B cell (primary cell): ENCODE data around the gene SNRNP70. TPM values are rescaled to one million over a fixed set of nuclear protein-coding genes. Genes with fewer than 3 reads are reported as not detected.

Experiments used
- ATAC-seq: fragments of 200-7000 bp; cut with Tn5 transposase; one replicate; pipeline ENCODE4 v1.10.0; 2021; ENCODE audit warnings: low read depth, mild to moderate bottlenecking, moderate number of reproducible peaks, moderate library complexity
- CTCF ChIA-PET: fragments of 350-600 bp; sonication (Branson Sonifier 250); formaldehyde crosslinking; loops from one replicate; lab custom pipeline; 2021; ENCODE audit warnings: antibody characterized with exemption, inconsistent platforms; lab: Charles Lee
- POLR2A ChIA-PET: fragments of 350-600 bp; sonication (Branson Sonifier 250); formaldehyde crosslinking; loops from one replicate; lab custom pipeline; 2021; ENCODE audit warnings: antibody characterized with exemption; lab: Charles Lee
- DNase-seq: peaks from one replicate; pipeline ENCODE4 v3.0.0; 2013
- H2AFZ ChIP-seq: 2 replicates; pipeline ENCODE4 v1.6.1; 2012; ENCODE audit warnings: mild to moderate bottlenecking, low read depth, low read length; ENCODE audit not compliant: insufficient read depth, poor library complexity, severe bottlenecking
- H3K27ac ChIP-seq, 2 donors: 1 replicate in 1 of 2; 2 replicates in 1 of 2; pipeline ENCODE4 v1.5.1; 2012 to 2013; ENCODE audit warnings: low read length in 2 of 2, mild to moderate bottlenecking in 2 of 2, moderate library complexity in 1 of 2
- H3K27me3 ChIP-seq, 4 experiments: fragments of 200-600 bp in 1 of 4; sonication (generic) in 1 of 4; replicated peaks in 1 of 4; 1 replicate in 2 of 4; 2 replicates in 2 of 4; pipeline versions ENCODE4 v1.6.1 to v1.7.0; 2013 to 2016; ENCODE audit warnings: low read length in 3 of 4, mild to moderate bottlenecking in 2 of 4, mixed read lengths in 1 of 4, moderate library complexity in 1 of 4; ENCODE audit not compliant: insufficient read depth in 4 of 4, control insufficient read depth in 3 of 4; ENCODE audit errors: control extremely low read depth in 1 of 4
- H3K36me3 ChIP-seq, 2 experiments: replicated peaks in 1 of 2; 1 replicate in 1 of 2; 2 replicates in 1 of 2; pipeline versions ENCODE4 v1.6.1 to v1.7.1; 2013; ENCODE audit warnings: low read length in 1 of 2; ENCODE audit not compliant: insufficient read depth in 2 of 2, control insufficient read depth in 1 of 2; ENCODE audit errors: control extremely low read depth in 1 of 2, extremely low read depth in 1 of 2
- H3K4me1 ChIP-seq, 2 donors: fragments of 200-600 bp in 1 of 2; sonication (generic) in 1 of 2; 1 replicate in 1 of 2; 2 replicates in 1 of 2; pipeline versions ENCODE4 v1.5.1 to v1.6.1; 2013 to 2017; ENCODE audit warnings: low read length in 2 of 2; ENCODE audit not compliant: control insufficient read depth in 2 of 2, insufficient read depth in 2 of 2
- H3K4me2 ChIP-seq: replicated peaks from 2 replicates; pipeline ENCODE3; 2012; ENCODE audit warnings: mild to moderate bottlenecking, low read depth, low read length; ENCODE audit not compliant: poor library complexity, severe bottlenecking
- H3K4me3 ChIP-seq, 5 experiments: fragments of 200-600 bp in 1 of 5; sonication (generic) in 1 of 5; 1 replicate in 3 of 5; 2 replicates in 2 of 5; pipeline versions ENCODE4 v1.5.1 to v1.7.0; 2011 to 2016; ENCODE audit warnings: low read length in 4 of 5, mild to moderate bottlenecking in 4 of 5, low read depth in 2 of 5, control low read depth in 1 of 5, moderate library complexity in 1 of 5; ENCODE audit not compliant: insufficient read depth in 1 of 5; ENCODE audit errors: control extremely low read depth in 1 of 5, extremely low read depth in 1 of 5
- H3K79me2 ChIP-seq: fragments of 200-600 bp; sonication (generic); one replicate; pipeline ENCODE4 v1.6.0; 2016; ENCODE audit warnings: low read length; ENCODE audit not compliant: control insufficient read depth, insufficient read depth
- H3K9ac ChIP-seq: fragments of 200-600 bp; sonication (generic); 2 replicates; pipeline ENCODE4 v1.6.1; 2017; ENCODE audit warnings: mild to moderate bottlenecking, low read length, moderate library complexity
- H3K9me3 ChIP-seq, 3 donors: one replicate each; pipeline versions ENCODE4 v1.6.1 to v1.7.1; 2013; ENCODE audit warnings: low read length in 2 of 3; ENCODE audit not compliant: control insufficient read depth in 2 of 3, insufficient read depth in 1 of 3; ENCODE audit errors: control extremely low read depth in 1 of 3
- H4K20me1 ChIP-seq: 2 replicates; pipeline ENCODE4 v1.6.0; 2012; ENCODE audit warnings: mild to moderate bottlenecking, low read length; ENCODE audit not compliant: insufficient read depth, control insufficient read depth, poor library complexity, severe bottlenecking
- H3K27ac Mint-ChIP-seq: one replicate; pipeline ENCODE4 v1.8.0; 2021; ENCODE audit warnings: mixed read lengths
- H3K27me3 Mint-ChIP-seq: one replicate; pipeline ENCODE4 v1.8.0; 2021; ENCODE audit warnings: mixed read lengths
- H3K4me1 Mint-ChIP-seq: one replicate; pipeline ENCODE4 v1.8.0; 2021; ENCODE audit warnings: mixed read lengths
- H3K4me3 Mint-ChIP-seq: one replicate; pipeline ENCODE4 v1.8.0; 2021; ENCODE audit warnings: mixed read lengths
- H3K9me3 Mint-ChIP-seq: one replicate; pipeline ENCODE4 v1.8.0; 2022; ENCODE audit warnings: mixed read lengths; ENCODE audit not compliant: insufficient read depth
- CTCF ChIP-seq: fragments of 200-600 bp; IDR thresholded peaks from one replicate; pipeline ENCODE4 v1.8.0; 2022; ENCODE audit warnings: antibody characterized with exemption, mild to moderate bottlenecking
- EZH2 ChIP-seq: IDR thresholded peaks from 2 replicates; pipeline ENCODE4 v1.6.1; 2012; ENCODE audit warnings: borderline replicate concordance, low read depth, mild to moderate bottlenecking, moderate library complexity, low read length; ENCODE audit not compliant: insufficient read depth, poor library complexity, severe bottlenecking
- WGBS: methylation state at CpG from one replicate; pipeline ENCODE4 v1.1.5; 2013; ENCODE audit warnings: missing lambda C conversion rate; ENCODE audit not compliant: insufficient coverage; 5-methylcytosine and 5-hydroxymethylcytosine counted together
- intact Hi-C: fragments of 100-400 bp; cut with micrococcal nuclease; formaldehyde crosslinking; loops from one replicate; pipeline ENCODE4 v1.10.0; 2022
- polyA plus RNA-seq: library from polyadenylated mRNA; depleted of rRNA; stranded (reverse); fragments of >200 nt; gene quantifications from 2 replicates; pipeline ENCODE4 v1.2.3, GENCODE V29; 2012
- total RNA-seq, 2 donors: library from RNA; stranded (reverse); fragments of 120-200 nt in 1 of 2; gene quantifications; 1 replicate in 1 of 2; 2 replicates in 1 of 2; pipeline versions ENCODE4 v1.2.3 to v1.2.4, GENCODE V29; 2013 to 2022

SNRNP70 gene
- total and polyA plus RNA-seq, 2 donors (not counting 1 experiment from before 2014, with no cell fraction given), result 598 to 954 TPM

DNA sequence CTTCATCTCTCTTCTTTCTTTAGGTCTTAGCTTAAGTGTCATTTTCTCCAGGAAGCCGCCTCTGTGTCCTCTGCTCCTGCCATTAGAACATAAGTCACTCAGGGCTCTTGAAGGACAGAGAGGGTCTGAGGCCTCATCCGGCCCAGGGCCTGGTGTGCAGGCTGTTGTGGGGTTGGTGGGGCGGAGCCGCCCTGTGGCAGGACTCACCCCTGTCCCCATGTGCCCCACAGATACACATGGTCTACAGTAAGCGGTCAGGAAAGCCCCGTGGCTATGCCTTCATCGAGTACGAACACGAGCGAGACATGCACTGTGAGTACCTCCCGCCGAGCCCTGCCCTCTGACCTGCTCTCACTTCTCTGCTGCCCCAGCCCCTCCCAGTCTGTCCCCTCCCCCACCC is 15.9 kb downstream of the SNRNP70 start:
- Histone ChIP-seq H3K79me2 (peaks cover 35% of the 10 kb centered on the region), H3K27ac (no peak overlapping the region), H2AFZ (no peak overlapping the region), H3K4me2 (no peak overlapping the region), H3K36me3 (peaks cover 1 to 77% of the 10 kb centered on the region in 2 experiments), H3K4me3 (no peak overlapping the region), H3K9ac (no peak overlapping the region), H3K9me3 (no peaks in the 10 kb centered on the region), H4K20me1 (peaks cover 86% of the 10 kb centered on the region), H3K4me1 (peaks cover 13 to 14% of the 10 kb centered on the region in 2 donors), H3K27me3 (no peaks in the 10 kb centered on the region)
- ChIA-PET POLR2A (no interaction called here), CTCF (interaction anchor here (0.9 to 4.4 kb wide), 3 partner anchors 10 to 191 kb away, joined by 3 to 82 read pairs (median 4); no protein-coding TSS in a partner anchor)
- Mint-ChIP-seq H3K4me1 (peaks cover 8% of the 10 kb centered on the region), H3K27me3 (no peaks in the 10 kb centered on the region), H3K9me3 (no peaks in the 10 kb centered on the region), H3K4me3 (no peak overlapping the region), H3K27ac (no peak overlapping the region)
- TF ChIP-seq CTCF (no peak), EZH2 (no peak)
- 92% methylated on average over 5 of the region's 12 CpGs for WGBS
- intact Hi-C loops, result no loop called here
- DNase-seq, result no peak
- no peak for ATAC-seq

GRCh38 chr19:49102303-49102702 is 17.1 kb downstream of the SNRNP70 start:
- Histone ChIP-seq H3K9me3 (no peaks in the 10 kb centered on the region), H3K4me3 (no peak overlapping the region), H3K4me1 (peaks cover 13 to 14% of the 10 kb centered on the region in 2 donors), H4K20me1 (peaks cover 87% of the 10 kb centered on the region), H3K9ac (no peak overlapping the region), H3K27me3 (no peaks in the 10 kb centered on the region), H3K36me3 (peaks cover 1 to 83% of the 10 kb centered on the region in 2 experiments), H2AFZ (no peak overlapping the region), H3K4me2 (no peak overlapping the region), H3K79me2 (peaks cover 35% of the 10 kb centered on the region), H3K27ac (no peak overlapping the region)
- no peaks in the 10 kb centered on the region for H3K9me3 Mint-ChIP-seq
- ChIA-PET CTCF (interaction anchor here (1.1 kb wide), 1 partner anchor 105 kb away, joined by 4 read pairs; no protein-coding TSS in a partner anchor), POLR2A (no interaction called here)
- no peaks in the 10 kb centered on the region for H3K27me3 Mint-ChIP-seq
- H3K4me1 Mint-ChIP-seq, result peaks cover 8% of the 10 kb centered on the region
- TF ChIP-seq CTCF (no peak), EZH2 (no peak)
- 92% methylated on average over 12 of the region's 12 CpGs for WGBS
- DNase-seq, result no peak
- H3K27ac Mint-ChIP-seq, result no peak overlapping the region
- H3K4me3 Mint-ChIP-seq, result no peak overlapping the region
- intact Hi-C loops, result no loop called here
- ATAC-seq, result no peak
